IMR-90 (cell line): Measurements from ENCODE around the gene SHC1. TPM values are rescaled to one million over a fixed set of nuclear protein-coding genes. Genes with fewer than 3 reads are reported as not detected.
A peak's percentile ranks its signal among the peaks of the same experiment; 100 is the strongest.

Experiments
- ATAC-seq: fragments of 200-7000 bp; cut with Tn5 transposase; 2 replicates; pipeline ENCODE4 v1.9.1; 2020; ENCODE audit warnings: low read depth, mild to moderate bottlenecking, moderate library complexity
- BruUV-seq: library from RNA; stranded (reverse); fragments of 400-500 nt; replicated peaks from 2 replicates; lab custom pipeline; 2021; lab: Mats Ljungman, UMichigan
- CTCF ChIA-PET: fragments of 300-600 bp; formaldehyde crosslinking; extraction: SDS; loops from one replicate; lab custom pipeline; 2021; ENCODE audit warnings: antibody characterized with exemption; lab: Yijun Ruan, JAX
- POLR2A ChIA-PET: fragments of 300-600 bp; sonication (Branson Sonifier 250); formaldehyde crosslinking; loops from one replicate; lab custom pipeline; 2022; ENCODE audit warnings: antibody characterized with exemption; ENCODE audit not compliant: unreplicated experiment; lab: Charles Lee
- DNase-seq: peaks from one replicate; pipeline ENCODE4 v3.0.0; 2013
- H2AFZ ChIP-seq: replicated peaks from 2 replicates; pipeline ENCODE3; 2013; ENCODE audit warnings: low read length, mild to moderate bottlenecking; ENCODE audit not compliant: poor library complexity
- H2AK5ac ChIP-seq: 2 replicates; pipeline ENCODE4 v1.6.1; 2013; ENCODE audit warnings: low read depth, low read length, inconsistent platforms
- H2AK9ac ChIP-seq: replicated peaks from 2 replicates; pipeline ENCODE3; 2013; ENCODE audit warnings: mild to moderate bottlenecking, low read depth, low read length, moderate library complexity; ENCODE audit not compliant: poor library complexity
- H2BK120ac ChIP-seq: 2 replicates; pipeline ENCODE4 v1.6.1; 2013; ENCODE audit warnings: low read depth, low read length, inconsistent platforms
- H2BK15ac ChIP-seq: 3 replicates; pipeline ENCODE4 v1.6.1; 2013; ENCODE audit warnings: low read depth, low read length, inconsistent platforms
- H2BK20ac ChIP-seq: 2 replicates; pipeline ENCODE4 v1.6.1; 2013; ENCODE audit warnings: low read depth, mild to moderate bottlenecking, inconsistent platforms, low read length, moderate library complexity
- H2BK5ac ChIP-seq: 2 replicates; pipeline ENCODE4 v1.6.1; 2013; ENCODE audit warnings: mild to moderate bottlenecking, low read depth, low read length, inconsistent platforms; ENCODE audit not compliant: poor library complexity, severe bottlenecking
- H3K14ac ChIP-seq: replicated peaks from 2 replicates; pipeline ENCODE4 v1.6.1; 2013; ENCODE audit warnings: low read depth, low read length, inconsistent platforms
- H3K18ac ChIP-seq: 2 replicates; pipeline ENCODE4 v1.6.1; 2013; ENCODE audit warnings: low read depth, low read length, control low read depth
- H3K23ac ChIP-seq: 2 replicates; pipeline ENCODE4 v1.6.1; 2013; ENCODE audit warnings: low read depth, low read length, inconsistent platforms
- H3K27ac ChIP-seq: 2 replicates; pipeline ENCODE4 v1.5.1; 2013; ENCODE audit warnings: mild to moderate bottlenecking, control low read depth, low read length; ENCODE audit not compliant: insufficient read depth
- H3K27me3 ChIP-seq: 2 replicates; pipeline ENCODE4 v1.6.1; 2013; ENCODE audit warnings: low read length; ENCODE audit not compliant: control insufficient read depth, insufficient read depth
- H3K36me3 ChIP-seq: 2 replicates; pipeline ENCODE4 v1.6.1; 2013; ENCODE audit warnings: low read length, mixed read lengths; ENCODE audit not compliant: control insufficient read depth, insufficient read depth
- H3K4ac ChIP-seq: 2 replicates; pipeline ENCODE4 v1.6.1; 2013; ENCODE audit warnings: low read depth, low read length, inconsistent platforms
- H3K4me1 ChIP-seq: 2 replicates; pipeline ENCODE4 v1.6.1; 2013; ENCODE audit warnings: low read length, mixed read lengths; ENCODE audit not compliant: control insufficient read depth, insufficient read depth
- H3K4me2 ChIP-seq: 2 replicates; pipeline ENCODE4 v1.6.1; 2013; ENCODE audit warnings: low read depth, mild to moderate bottlenecking, control low read depth, low read length, moderate library complexity
- H3K4me3 ChIP-seq: 2 replicates; pipeline ENCODE4 v1.5.1; 2013; ENCODE audit warnings: low read depth, mild to moderate bottlenecking, control low read depth, low read length, moderate library complexity; ENCODE audit not compliant: insufficient read depth
- H3K56ac ChIP-seq: 2 replicates; pipeline ENCODE4 v1.6.1; 2013; ENCODE audit warnings: low read length, inconsistent platforms; ENCODE audit not compliant: insufficient read depth; ENCODE audit errors: extremely low read depth
- H3K79me1 ChIP-seq, 2 experiments: 2 replicates each; pipeline ENCODE4 v1.6.1; 2013; ENCODE audit warnings: low read length in 2 of 2, inconsistent platforms in 1 of 2, low read depth in 1 of 2
- H3K9ac ChIP-seq: 2 replicates; pipeline ENCODE4 v1.6.1; 2013; ENCODE audit warnings: low read depth, low read length, control low read depth
- H3K9me1 ChIP-seq: 2 replicates; pipeline ENCODE4 v1.6.1; 2013; ENCODE audit warnings: low read length, inconsistent platforms; ENCODE audit not compliant: insufficient read depth
- H3K9me3 ChIP-seq: 2 replicates; pipeline ENCODE4 v1.6.1; 2013; ENCODE audit warnings: low read length; ENCODE audit not compliant: control insufficient read depth, insufficient read depth
- H4K20me1 ChIP-seq: 2 replicates; pipeline ENCODE4 v1.6.1; 2013; ENCODE audit warnings: low read length, inconsistent platforms; ENCODE audit not compliant: insufficient read depth
- H4K5ac ChIP-seq: 2 replicates; pipeline ENCODE4 v1.6.1; 2013; ENCODE audit warnings: mild to moderate bottlenecking, low read depth, low read length, control low read depth
- H4K8ac ChIP-seq, 2 experiments: 2 replicates each; pipeline ENCODE4 v1.6.1; 2013; ENCODE audit warnings: low read depth in 2 of 2, low read length in 2 of 2, control low read depth in 1 of 2, inconsistent platforms in 1 of 2
- H4K91ac ChIP-seq: 2 replicates; pipeline ENCODE4 v1.6.1; 2013; ENCODE audit warnings: low read depth, low read length, inconsistent platforms; ENCODE audit not compliant: insufficient read depth
- BHLHE40 ChIP-seq: fragments of 150-350 bp; IDR thresholded peaks from 2 replicates; pipeline ENCODE4 v1.6.1; 2016; ENCODE audit warnings: mild to moderate bottlenecking, low read depth, low read length
- CEBPB ChIP-seq: IDR thresholded peaks from 2 replicates; pipeline ENCODE4 v1.6.1; 2012; ENCODE audit warnings: low read depth, low read length, improper control_type of control experiment
- CHD1 ChIP-seq: IDR thresholded peaks from 2 replicates; pipeline ENCODE4 v1.6.1; 2012; ENCODE audit warnings: low read depth, low read length, improper control_type of control experiment
- CTCF ChIP-seq: conservative IDR thresholded peaks from 2 replicates; pipeline ENCODE4 v1.5.1; 2012; ENCODE audit warnings: mild to moderate bottlenecking, low read depth, low read length, improper control_type of control experiment
- FOS ChIP-seq: fragments of 150-350 bp; IDR thresholded peaks from 2 replicates; pipeline ENCODE4 v1.6.1; 2016; ENCODE audit warnings: low read depth, low read length
- MAFK ChIP-seq: IDR thresholded peaks from 2 replicates; pipeline ENCODE4 v1.6.1; 2012; ENCODE audit warnings: low read depth, low read length, improper control_type of control experiment
- MAZ ChIP-seq: IDR thresholded peaks from 2 replicates; pipeline ENCODE4 v1.6.1; 2012; ENCODE audit warnings: low read depth, mild to moderate bottlenecking, low read length, improper control_type of control experiment, moderate library complexity, borderline replicate concordance
- MXI1 ChIP-seq: IDR thresholded peaks from 2 replicates; pipeline ENCODE4 v1.6.1; 2012; ENCODE audit warnings: low read depth, mild to moderate bottlenecking, low read length, moderate library complexity, borderline replicate concordance
- NFE2L2 ChIP-seq: fragments of 150-350 bp; IDR thresholded peaks from 2 replicates; pipeline ENCODE4 v1.6.1; 2016; ENCODE audit warnings: low read depth, mild to moderate bottlenecking, low read length
- POLR2A ChIP-seq: IDR thresholded peaks from 2 replicates; pipeline ENCODE4 v1.6.1; 2012; ENCODE audit warnings: mild to moderate bottlenecking, low read depth, low read length
- RAD21 ChIP-seq: IDR thresholded peaks from 2 replicates; pipeline ENCODE4 v1.6.1; 2012; ENCODE audit warnings: low read length, improper control_type of control experiment
- RCOR1 ChIP-seq: IDR thresholded peaks from 2 replicates; pipeline ENCODE4 v1.6.1; 2012; ENCODE audit warnings: mild to moderate bottlenecking, low read length, improper control_type of control experiment; ENCODE audit not compliant: insufficient replicate concordance
- SMC3 ChIP-seq: fragments of 150-350 bp; IDR thresholded peaks from 2 replicates; pipeline ENCODE4 v1.6.1; 2016; ENCODE audit warnings: low read depth, mild to moderate bottlenecking, antibody characterized with exemption, low read length, moderate library complexity
- WGBS, 2 experiments: methylation state at CpG; one replicate each; pipeline versions ENCODE4 v1.1.5 to v1.1.7; 2013; ENCODE audit warnings: missing lambda C conversion rate in 2 of 2; ENCODE audit not compliant: insufficient read length in 1 of 2; ENCODE audit errors: extremely low coverage in 2 of 2; 5-methylcytosine and 5-hydroxymethylcytosine counted together
- dilution Hi-C: fragments of 300-500 bp; cut with HindIII; formaldehyde crosslinking; loops from one replicate; pipeline ENCODE4 v1.14.3; 2018; ENCODE audit warnings: low sequenced_read_pairs; ENCODE audit not compliant: unreplicated experiment
- in situ Hi-C: fragments of 300-500 bp; cut with MboI; formaldehyde crosslinking; loops from 3 replicates; pipeline ENCODE4 v1.14.3; 2019; ENCODE audit warnings: low sequenced_read_pairs, inconsistent platforms, mixed read lengths
- intact Hi-C: fragments of 100-400 bp; cut with micrococcal nuclease; formaldehyde crosslinking; loops from 2 replicates; pipeline ENCODE4 v1.10.0; 2022
- polyA plus RNA-seq, 3 experiments: library from polyadenylated mRNA; depleted of rRNA; stranded (reverse); fragments of >200 nt; gene quantifications; 2 replicates each; pipeline ENCODE4 v1.2.3, GENCODE V29; 2012; ENCODE audit warnings: low replicate concordance in 1 of 3
- total RNA-seq: library from RNA; depleted of rRNA; stranded (reverse); fragments of >200 nt; gene quantifications from 2 replicates; pipeline ENCODE4 v1.2.3, GENCODE V29; 2012
- TF ChIP-seq, protein P1 (sequence below): fragments of 150-350 bp; IDR thresholded peaks from 2 replicates; pipeline ENCODE4 v1.6.1; 2016; ENCODE audit warnings: low read depth, mild to moderate bottlenecking, low read length, moderate library complexity, borderline replicate concordance

Gene SHC1
- total and polyA plus RNA-seq, 2 of the 4 experiments (the other 2 are of a cell fraction) = 352 to 355 TPM

DNA sequence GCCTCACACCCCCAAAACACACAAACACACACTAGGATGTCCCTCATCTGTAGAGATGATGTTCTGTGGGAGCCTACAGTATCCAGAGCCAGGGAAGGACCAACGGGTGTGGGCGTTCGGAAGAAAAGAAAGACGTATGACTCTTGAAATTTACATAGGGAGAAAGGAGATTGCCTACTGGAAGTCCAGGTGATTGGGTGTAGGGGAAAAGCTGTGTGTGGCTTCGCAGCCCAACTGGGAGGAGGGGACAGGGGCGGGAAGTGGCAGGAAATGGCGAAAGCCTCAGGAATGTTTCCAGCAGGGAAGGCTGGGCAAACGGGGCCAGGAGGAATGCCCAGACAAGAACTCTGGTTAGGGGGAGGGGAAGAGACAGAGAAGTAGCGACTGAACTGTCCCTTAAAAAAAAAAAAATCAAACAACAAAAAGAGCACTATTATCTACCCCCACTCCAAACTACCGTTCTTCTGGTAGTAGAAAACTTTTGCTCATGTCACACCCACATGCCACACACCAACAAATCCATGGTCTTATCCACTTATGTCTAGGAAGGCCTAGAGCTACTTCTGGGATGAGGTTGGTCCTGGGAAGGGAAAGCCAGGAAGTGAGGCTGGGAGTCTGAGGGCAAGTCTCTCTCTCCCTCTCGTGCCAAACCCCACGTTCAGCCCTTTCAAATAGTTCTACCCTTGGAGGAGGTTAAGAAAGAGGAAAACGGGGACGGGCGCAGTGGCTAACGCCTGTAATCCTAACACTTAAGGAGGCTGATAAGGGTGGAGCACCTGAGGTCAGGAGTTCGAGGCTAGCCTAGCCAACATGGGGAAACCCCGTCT, 2.2 kb upstream of the SHC1 start:
- Histone ChIP-seq H2AK5ac (peak overlapping the region; percentile 99), H3K9ac (peak overlapping the region; percentile 82), H4K8ac (peak overlapping the region; percentile 95 to 99), H3K9me1 (peaks cover 7% of the 10 kb centered on the region), H3K4me2 (peak overlapping the region; percentile 83), H3K36me3 (peaks cover 8% of the 10 kb centered on the region), H2BK20ac (peak overlapping the region; percentile 95), H3K4me1 (peaks cover 16% of the 10 kb centered on the region), H2AK9ac (peak overlapping the region; percentile 96), H2BK15ac (peak overlapping the region; percentile 98), H4K20me1 (peaks cover 21% of the 10 kb centered on the region), H3K27me3 (no peaks in the 10 kb centered on the region), H3K18ac (peak overlapping the region; percentile 96), H2BK120ac (peak overlapping the region; percentile 98), H4K5ac (peak overlapping the region; percentile 98), H4K91ac (peak overlapping the region; percentile 100), H3K4ac (peak overlapping the region; percentile 99), H3K4me3 (peak overlapping the region; percentile 36; the same call in 1 of the 2 replicates), H2AFZ (peak overlapping the region; percentile 33), H3K23ac (peak overlapping the region; percentile 100), H3K14ac (peak overlapping the region; percentile 100), H3K27ac (peak overlapping the region; percentile 89), H3K56ac (peak overlapping the region; percentile 100), H3K9me3 (no peaks in the 10 kb centered on the region), H2BK5ac (peak overlapping the region; percentile 97), H3K79me1 (peaks cover 9 to 54% of the 10 kb centered on the region in 2 experiments)
- in situ Hi-C loops (no loop called here), dilution Hi-C loops (no loop called here), intact Hi-C loops (loop anchor here (1.0 to 10.0 kb wide), 2 partner anchors 29 to 202 kb away; partner anchors contain the start of genes KRTCAP2 and TRIM46)
- TF ChIP-seq MAFK (no peak), BHLHE40 (no peak), CTCF (no peak), RAD21 (no peak), NFE2L2 (no peak), SMC3 (0 out of 2 replicates have a peak, but pooled peaks have one; percentile 12), POLR2A (peak; percentile 46), RCOR1 (no peak), MXI1 (peak; percentile 25; the same call in 1 of the 2 replicates), FOS (no peak), CEBPB (peak; percentile 79), CHD1 (no peak), MAZ (no peak; the same call in 1 of the 2 replicates)
- TF ChIP-seq, protein P1, sequence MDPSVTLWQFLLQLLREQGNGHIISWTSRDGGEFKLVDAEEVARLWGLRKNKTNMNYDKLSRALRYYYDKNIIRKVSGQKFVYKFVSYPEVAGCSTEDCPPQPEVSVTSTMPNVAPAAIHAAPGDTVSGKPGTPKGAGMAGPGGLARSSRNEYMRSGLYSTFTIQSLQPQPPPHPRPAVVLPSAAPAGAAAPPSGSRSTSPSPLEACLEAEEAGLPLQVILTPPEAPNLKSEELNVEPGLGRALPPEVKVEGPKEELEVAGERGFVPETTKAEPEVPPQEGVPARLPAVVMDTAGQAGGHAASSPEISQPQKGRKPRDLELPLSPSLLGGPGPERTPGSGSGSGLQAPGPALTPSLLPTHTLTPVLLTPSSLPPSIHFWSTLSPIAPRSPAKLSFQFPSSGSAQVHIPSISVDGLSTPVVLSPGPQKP = no peak
- ATAC-seq (peak; percentile 5), DNase-seq (peak; percentile 95)
- POLR2A ChIA-PET = interaction anchor here (1.0 to 1.9 kb wide), 4 partner anchors 10 to 24 kb away, joined by 3 to 10 read pairs (median 4); partner anchors contain the start of genes FLAD1, LENEP and PYGO2
- CTCF ChIA-PET = interaction anchor here (0.6 to 1.1 kb wide), 5 partner anchors 12 to 328 kb away, joined by 3 to 4 read pairs (median 3); partner anchors contain the start of genes LENEP and PYGO2
- BruUV-seq = no TSS peak
- 0% methylated on average over 4 of the region's 18 CpGs; no CpG with 5 or more reads in 1 of the 2 experiments for WGBS, 2 experiments
